NCI-H2196 (cell line): ENCODE results near the gene FBXO46.

ENCODE experiments used
- DNase-seq: peaks from one replicate; lab custom pipeline; 2025; ENCODE audit not compliant: unreplicated experiment; lab: John Stamatoyannopoulos, UW

The FBXO46 gene, protein sequence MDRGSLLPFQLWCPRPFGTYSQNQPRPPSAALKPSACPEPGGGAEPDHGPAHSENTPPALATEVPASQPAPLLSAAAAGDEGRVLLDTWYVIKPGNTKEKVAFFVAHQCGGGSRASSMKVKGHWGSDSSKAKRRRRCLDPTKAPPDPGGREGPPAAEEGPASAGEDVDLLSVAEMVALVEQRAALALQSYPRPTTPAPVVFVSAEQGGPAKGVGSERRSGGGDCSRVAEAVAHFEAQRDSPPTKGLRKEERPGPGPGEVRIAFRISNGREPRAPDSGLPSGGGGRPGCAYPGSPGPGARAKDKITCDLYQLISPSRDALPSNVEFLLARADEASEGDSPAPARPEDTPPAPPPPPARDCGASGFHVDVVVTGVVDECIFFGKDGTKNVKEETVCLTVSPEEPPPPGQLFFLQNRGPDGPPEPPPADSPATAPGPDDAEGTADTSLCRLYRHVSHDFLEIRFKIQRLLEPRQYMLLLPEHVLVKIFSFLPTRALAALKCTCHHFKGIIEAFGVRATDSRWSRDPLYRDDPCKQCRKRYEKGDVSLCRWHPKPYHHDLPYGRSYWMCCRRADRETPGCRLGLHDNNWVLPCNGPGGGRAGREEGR

DNA sequence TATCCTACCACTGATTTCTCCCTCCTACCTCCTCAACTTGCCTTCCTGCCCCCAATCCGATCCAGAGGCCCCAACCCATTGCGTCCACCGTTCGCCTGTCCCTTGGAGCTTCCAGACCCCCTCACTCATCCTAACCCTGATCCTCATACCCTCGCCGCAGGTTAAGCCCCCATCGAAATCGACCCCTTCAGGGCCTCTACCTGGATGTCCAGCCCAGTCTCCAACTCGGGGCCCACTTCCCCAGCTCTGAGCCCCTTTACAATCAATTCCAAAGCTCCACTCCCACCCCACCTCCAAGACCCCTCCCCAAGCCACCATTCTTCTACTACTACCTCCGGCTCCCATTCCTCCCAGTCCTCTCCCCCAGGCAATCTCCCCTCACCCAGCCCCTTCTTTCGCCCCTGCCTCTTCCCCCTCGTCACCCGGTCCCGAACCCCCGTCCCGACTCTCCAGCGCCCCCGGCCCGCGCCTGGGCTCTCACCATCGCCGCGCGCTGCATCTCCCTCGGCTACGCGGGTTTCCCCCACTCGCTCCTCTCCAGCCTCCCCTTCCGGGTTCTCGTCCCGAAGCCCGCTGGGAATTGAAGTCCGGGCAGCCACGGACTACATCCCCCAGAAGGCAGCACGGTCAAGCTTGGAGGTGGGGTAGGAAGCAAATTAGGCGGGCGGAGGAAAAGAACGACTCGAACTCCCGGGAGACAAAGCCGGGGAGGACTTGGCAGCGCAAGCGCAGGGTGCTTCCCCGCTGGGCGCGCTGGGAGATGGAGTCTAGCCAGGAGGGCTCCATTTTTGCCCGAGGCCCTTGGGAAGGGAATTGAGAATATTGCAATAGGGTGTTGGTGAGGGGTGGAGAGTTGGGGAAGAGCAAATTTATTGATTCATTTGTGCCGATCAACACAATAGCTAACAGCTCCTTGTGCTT lies at the start of gene FBXO46:
Gene FBXO46, minus strand, starts transcription at position 529 of the 921 bp plus-strand sequence. CDS start 17,401 bp downstream, outside the sequence.
- peak; percentile 98 for DNase-seq

DNA sequence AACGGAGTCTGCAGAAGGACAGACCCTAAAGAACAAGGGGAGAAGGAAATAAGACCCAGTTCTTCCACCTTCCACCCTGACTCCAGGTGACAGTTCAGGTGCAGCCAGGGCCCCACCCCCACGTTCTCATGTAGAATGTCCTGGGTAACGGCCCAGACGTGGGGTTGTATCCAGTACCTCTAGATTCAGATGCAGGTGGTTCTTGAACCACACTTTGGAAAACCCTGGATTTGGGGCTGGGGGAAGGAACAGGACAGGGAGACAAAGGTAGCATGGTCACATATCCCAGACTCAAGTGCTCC lies 49.4 kb upstream of the FBXO46 start:
- DNase-seq = peak; percentile 33

DNA sequence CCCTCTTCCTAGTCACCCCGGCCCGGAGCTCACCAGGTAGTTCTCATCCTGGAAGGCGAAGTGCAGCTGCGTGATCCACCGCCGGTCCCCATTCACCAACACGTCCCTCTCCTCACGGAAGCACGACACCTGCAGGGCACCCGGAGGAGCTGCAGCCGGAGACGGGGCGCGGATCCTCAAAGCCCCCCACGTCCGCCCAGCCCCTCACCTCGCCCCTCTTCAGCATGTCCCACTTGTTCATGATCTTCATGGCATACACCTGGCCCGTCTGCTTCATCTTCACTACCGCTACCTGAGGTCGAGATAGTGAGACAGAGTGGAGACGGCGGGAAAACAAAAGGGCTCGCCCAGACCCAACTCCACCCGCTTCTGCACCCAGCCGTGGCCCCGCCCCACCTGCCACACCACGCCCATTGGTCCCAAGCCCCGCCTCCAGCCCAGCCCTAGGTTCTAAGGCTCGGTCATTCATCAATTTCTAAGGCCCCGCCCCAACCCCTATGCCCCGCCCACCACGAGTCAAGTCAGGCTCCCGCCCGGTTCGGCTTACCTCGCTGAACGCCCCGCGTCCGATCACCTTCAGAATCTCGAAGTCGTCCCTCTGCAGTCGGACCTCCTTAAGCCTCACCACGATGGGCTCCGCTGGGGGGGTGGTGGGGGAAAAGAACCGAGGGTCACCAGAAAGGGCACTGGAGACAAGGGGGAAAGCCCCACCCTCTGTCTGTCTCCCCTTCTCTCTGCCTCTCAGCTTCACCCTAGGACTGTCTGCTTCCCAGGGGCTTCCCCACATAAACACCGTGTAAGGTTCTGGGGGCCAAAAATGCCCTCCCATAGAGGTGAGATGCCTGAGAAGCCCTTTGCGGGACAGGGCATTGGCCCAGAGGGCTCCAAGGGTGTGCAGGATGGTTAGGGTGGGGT lies 48.8 kb upstream of the FBXO46 start:
- DNase-seq = peak; percentile 89

DNA sequence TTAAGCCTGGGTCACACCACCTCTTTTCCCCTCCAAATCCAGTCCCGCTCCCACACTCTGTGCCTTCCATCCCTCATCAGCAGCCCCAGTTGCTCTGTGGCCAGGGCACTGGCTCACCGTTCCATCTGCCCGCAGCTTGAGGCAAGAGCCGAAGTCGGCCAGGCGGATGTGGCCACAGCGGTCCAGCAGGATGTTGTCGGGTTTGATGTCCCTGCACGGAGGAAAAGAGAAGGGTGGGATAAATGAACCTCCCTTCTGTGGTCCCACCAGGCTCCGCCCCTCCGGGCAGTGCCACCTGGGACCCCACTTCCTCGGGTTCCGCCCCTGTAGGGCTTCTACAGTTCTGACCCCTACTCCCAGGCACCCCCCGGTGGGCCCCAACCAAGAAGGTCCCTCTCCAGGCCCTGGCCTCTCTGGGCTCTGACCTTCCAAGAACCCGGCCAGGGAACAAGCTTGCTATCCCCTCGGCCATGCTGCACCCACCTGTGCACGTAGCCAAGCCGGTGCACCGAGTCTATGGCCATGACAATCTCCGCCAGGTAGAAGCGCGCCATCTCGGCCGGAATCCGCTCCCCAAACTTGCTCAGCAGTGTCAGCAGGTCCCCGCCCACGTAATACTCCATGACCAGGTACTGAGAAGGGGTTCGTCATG lies 47.4 kb upstream of the FBXO46 start:
- DNase-seq = no peak

DNA sequence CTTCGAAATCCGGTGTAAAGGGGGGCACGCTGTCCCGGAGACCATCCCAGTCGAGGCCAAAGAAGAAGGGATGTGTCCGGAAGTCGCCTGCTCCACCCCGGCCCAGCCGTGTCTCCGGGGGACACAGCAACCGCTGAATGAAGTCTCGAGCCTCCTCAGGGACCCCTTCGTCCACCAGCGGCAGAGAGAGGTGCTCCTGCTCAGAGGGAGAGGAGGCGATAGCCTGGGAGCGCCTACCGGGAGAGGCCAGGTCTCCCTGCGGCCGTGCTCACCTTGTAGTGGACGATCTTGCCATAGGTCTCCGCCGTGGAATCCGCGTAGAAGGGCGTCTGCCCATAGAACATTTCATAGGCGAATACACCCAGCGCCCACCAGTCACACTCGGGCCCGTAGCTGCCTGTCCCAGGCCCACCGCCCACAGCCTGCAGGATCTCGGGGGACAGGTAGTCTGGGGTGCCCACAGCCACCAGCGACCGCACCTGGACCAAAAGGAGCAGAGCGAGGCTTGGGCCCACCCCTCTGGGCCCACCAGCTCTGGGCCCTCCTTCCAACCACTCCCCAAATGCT lies 46.8 kb upstream of the FBXO46 start:
- DNase-seq = no peak

DNA sequence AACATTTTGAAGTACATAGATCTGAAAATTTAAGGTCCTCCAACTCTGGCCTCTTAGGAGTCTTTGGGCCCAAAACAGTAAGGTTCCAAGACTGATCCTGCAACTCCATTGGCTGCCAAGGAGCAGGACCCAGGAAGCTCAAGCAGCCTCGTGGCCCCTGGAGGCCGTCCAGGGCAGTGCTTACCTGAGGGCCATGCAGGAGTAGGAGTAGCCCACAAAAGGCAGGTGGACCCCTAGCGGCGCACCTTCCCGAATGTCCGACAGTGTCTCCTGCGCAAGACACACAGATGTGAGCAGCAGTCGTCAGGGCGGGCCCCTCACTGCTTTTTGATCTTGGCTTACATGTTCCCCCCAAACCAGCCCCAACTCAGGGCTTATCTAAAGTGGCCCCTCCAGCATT lies 44.1 kb upstream of the FBXO46 start:
- no peak for DNase-seq

DNA sequence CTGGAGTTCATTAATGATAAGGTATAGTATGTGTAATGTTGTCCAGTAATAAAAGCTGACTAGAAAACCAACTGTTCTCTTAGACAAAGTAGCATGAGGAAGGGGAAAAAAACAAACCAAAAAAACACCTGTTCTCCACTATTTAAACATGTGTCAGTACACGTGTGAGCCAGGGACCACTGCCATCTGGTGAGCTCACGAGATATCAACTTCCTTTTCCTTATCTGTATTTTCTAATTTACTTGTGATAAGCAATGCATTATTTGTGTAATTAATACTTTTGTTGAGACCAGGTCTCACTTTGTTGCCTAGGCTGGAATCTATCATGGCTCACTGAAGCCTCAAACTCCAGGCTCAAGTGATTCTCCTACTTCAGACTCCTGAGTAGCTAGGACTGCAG lies 42.7 kb upstream of the FBXO46 start:
- peak; percentile 38 for DNase-seq

DNA sequence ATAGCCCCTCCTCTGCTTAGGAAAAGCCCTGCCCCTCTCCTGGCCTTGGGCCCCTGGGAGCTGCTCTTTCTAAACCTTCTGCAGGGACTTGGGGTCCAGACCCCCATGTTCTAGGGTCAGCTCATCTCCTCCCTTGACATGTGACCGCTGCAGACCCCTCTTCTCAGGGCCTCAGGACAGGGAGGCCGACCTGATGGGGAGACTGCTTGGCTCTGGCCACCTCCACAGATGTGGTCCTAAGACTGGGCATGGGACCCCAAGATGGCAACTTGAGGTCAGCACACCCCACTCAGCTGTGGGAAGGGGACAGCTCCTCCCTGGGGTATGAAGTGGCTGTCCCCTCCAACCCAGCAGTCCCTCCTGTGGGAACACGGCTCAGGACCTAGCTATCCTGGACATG lies 42.2 kb upstream of the FBXO46 start:
- no peak for DNase-seq

DNA sequence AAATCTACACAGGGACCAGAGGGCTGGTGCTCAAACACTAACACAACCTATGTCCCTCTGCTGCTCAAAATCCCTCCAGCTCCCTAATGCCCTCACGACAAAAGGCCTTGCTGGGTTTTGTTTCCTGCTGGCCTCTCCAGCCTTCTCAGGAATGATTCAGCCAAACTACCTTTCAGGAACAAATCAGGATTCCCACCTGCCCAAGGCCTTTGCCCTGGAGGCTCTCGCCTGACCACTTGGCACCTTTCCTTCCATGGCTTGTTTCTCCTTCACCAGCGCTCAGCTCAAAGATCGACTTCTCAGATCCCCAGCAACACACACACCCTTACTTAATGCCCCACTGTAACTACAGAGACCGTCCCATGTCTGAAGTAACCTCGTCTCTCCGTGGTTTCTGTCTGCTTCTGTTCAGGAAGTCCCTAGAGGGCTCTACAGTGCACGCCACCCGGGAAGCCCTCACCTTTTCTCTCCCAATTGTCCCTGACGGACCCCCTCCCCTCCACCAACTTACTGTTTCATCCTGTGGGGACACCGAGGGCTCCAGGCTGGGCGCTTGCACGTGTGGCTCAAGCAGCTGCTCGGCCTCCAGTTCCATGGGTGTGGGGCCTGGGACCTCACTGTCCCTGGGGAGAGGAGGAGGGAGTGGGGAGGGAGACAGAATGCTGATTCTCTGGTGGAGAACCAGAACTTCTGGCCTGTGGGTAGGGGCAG lies 41.6 kb upstream of the FBXO46 start:
- no peak for DNase-seq

DNA sequence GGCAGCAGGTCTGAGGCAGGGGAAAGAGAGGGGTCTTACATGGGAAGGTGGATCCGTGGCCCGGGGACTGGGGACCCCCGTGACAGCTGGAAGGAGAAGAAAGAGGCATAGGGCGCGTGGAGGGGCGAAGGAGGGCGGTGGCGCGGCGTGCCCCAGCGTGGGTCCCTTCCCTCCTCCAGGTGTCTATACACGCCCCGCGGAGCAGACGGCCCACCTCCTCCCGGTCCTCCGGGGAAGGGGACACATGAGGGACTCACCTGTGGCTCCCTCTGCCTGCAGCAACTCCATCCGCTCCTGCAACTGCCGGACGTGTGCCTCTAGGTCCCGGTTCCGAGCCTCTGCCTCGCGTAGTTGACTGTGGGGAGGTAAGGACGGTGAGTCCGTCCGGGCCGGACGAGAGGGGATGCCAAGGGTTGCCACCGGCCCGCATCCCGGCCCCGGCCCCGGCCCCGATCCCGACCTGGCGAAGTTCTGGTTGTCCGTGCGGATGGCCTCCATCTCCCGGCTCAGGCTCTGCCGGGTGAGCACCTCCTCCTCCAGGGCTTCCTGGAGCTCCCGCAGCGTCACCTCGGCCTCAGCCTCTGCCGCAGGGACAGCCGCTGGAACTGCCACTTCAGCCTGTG lies 40.7 kb upstream of the FBXO46 start:
- DNase-seq = no peak

DNA sequence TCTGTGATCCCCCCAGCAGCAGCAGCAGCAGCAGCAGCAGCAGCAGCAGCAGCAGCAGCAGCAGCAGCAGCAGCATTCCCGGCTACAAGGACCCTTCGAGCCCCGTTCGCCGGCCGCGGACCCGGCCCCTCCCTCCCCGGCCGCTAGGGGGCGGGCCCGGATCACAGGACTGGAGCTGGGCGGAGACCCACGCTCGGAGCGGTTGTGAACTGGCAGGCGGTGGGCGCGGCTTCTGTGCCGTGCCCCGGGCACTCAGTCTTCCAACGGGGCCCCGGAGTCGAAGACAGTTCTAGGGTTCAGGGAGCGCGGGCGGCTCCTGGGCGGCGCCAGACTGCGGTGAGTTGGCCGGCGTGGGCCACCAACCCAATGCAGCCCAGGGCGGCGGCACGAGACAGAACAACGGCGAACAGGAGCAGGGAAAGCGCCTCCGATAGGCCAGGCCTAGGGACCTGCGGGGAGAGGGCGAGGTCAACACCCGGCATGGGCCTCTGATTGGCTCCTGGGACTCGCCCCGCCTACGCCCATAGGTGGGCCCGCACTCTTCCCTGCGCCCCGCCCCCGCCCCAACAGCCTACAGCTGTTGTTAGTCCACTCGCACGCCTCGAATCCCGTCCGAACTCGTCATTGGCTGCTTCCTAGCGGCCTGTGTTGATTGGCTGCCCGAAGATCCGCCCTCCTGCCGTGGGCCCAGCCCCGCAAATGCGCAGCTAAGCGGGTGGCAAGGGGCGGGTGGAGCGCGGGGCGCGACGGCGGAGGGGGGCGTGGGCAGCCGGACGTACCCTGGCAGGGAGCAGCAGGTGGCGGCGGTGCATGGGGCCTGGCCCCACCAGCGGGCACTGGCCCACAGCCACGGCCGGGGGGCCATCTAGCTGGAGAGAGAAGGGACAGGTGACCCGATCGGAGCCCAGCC lies 39.8 kb upstream of the FBXO46 start:
- peak; percentile 98 for DNase-seq

DNA sequence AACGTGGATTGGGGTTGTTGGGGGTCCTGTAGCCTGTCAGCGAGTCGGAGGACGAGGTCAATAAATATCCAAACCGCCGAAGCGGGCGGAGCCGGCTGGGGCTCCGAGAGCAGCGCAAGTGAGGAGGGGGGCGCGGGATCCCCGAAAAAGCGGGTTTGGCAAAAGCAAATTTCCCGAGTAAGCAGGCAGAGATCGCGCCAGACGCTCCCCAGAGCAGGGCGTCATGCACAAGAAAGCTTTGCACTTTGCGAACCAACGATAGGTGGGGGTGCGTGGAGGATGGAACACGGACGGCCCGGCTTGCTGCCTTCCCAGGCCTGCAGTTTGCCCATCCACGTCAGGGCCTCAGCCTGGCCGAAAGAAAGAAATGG lies 39.1 kb upstream of the FBXO46 start:
- peak; percentile 56 for DNase-seq

DNA sequence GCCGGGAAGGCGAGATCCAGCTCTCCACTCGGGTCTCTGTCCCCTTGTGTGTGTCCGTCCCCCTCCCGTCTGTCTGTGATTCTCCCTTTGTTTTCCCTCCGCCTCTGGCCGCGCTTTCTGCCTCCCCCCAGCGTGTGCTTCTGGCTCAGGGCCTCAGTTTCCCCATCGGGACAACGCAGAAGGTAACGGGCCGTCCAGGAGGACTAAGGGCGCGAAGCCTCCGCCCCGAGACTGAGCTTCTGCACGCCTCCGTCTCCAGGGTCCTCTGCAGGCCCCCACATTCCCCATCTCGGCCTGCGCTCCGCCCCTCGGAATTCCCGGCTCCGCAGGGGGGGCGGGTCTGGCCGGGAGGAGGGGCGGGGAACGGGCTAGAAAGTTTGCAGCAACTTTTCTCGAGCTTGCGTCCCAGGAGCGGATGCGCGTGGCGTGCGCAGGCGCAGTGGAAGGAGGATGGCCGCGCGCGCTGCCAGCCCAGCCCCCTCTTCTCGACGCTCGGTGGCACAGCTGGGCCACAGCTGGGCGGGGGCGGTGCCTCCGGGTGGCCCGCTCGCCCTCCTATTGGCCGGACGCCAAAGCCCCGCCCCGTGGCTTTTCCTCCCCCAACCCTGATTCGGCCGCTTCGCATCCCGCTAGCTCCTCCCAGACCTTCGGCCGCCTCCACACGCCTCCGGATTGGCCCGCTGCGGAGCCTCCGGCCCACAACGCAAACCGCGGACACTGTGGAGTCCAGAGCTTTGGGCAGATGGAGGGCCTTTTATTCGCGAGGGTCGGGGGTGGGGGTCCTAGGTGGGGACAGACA lies 38.5 kb upstream of the FBXO46 start, which contains the start of gene SIX5:
Gene SIX5, minus strand, starts transcription at position 269 of the 799 bp plus-strand sequence. CDS start 408 bp downstream, outside the sequence.
- DNase-seq = peak; percentile 98

DNA sequence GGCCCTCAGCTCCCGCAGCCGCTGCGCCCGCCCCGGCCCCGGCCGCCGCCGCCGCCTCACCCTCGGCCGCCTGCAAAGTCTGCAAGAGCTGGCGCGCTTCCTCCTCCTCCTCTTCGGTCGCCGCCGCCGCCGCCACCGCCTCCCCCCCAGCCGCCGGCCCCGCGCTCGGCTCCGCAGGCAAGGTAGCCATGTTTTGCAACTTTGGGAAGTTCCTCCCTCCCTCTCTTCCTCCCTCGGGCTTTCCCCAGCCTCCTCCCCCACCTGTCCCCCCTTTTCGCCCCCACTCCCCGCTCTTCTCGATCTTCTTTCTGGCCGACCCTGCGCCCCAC lies 37.9 kb upstream of the FBXO46 start:
- peak; percentile 40 for DNase-seq

DNA sequence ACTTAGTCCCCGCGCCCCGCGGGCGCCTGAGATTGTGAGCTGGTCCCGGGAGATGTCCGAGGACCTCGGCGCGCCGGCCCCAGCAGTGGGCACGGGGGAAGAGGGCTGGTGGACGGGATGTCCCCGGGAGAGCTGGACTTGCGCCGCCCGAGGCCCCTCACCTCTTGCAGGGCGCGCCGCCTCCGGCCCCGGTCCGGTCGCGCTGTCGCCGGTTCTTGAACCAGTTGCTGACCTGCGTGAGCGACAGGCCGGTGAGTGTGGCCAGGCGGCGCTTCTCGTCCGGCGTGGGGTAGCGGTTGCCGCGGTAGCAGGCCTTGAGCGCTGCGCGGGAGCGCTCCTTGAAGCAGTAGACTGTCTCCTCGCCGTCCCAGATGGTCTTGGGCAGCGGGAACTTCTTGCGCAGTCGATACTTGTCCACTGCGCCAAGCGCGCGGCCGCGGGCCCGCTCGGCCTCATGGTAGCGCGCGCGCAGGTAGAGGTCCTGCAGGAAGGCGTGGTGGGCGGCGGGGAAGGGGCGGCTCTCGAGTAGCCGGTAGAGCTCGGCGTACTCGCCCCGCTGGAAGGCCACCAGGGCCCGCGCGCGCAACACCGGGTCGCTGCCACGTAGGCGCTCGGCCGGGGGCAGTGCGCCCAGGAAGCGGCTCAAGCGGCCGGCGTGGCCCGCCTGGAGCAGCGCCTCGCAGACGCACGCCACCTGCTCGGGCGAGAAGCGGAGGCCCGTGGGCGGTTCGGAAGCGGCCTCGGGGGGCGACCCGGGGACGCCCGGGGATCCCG lies 37.4 kb upstream of the FBXO46 start:
- peak; percentile 40 for DNase-seq

DNA sequence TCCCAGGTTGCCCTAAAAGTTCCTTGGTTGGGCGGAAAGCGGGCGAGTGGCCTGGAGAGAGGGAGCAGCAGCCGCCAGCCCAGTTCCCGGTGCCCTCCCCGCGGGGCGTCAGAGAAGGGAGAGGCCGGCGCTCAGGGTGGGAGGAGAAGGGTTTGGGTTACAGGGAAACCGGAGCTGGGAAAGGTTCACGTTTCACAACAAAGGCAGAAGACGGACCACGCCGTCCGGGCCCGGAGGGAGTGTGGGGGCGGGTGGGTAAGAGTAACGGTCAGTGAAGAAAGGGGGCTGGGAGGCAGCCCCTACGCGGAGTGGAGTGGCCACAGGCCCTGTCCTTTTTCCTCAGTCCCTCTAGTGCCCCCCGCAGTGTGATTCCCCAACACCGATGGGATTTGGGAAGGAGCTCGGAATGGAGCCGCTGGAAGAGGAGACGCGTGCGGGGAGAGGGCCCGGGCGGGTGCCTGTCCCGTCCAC lies 36.7 kb upstream of the FBXO46 start:
- DNase-seq = no peak
